ENCODE data around the gene SLCO2B1.

SLCO2B1 gene

DNA sequence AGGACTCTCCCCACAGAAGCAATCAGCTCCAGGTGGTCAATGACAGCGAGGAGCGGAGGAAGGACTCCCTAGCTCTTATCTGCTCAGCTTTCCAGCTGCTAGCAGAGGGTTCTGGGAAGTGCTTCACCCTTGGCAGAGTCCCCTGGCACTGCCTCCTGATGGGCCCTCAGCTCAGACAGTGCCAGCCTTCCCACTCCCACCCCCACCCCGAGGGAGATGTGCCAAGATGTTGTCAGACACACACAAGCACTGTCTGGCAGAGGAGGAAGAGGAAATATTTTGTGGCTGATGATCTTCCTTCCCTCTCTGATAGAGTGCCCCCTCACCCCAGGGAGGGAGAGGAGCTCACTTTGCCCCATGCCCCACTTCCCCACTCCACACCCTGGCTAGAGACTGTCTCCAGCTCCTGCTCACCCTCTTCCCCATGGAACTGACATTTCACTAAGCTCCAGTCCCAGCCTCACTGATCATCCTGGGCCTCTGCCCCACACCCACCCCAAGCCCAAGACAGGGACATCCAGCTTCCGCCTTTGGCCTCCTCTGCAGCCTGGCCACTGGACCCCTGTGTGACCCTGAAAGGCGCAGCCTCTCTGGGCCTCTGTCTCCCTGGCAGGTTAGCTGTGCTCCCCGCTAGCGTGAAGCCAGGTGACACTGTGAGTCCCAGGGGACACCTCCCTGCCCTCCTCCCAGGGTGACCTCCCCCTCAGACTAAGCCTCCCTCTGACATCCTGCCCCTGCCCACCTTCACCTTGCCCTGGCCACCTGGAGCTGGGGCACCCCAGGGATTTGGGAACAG is 44.5 kb downstream of the SLCO2B1 start:
- no peak for DNase-seq

DNA sequence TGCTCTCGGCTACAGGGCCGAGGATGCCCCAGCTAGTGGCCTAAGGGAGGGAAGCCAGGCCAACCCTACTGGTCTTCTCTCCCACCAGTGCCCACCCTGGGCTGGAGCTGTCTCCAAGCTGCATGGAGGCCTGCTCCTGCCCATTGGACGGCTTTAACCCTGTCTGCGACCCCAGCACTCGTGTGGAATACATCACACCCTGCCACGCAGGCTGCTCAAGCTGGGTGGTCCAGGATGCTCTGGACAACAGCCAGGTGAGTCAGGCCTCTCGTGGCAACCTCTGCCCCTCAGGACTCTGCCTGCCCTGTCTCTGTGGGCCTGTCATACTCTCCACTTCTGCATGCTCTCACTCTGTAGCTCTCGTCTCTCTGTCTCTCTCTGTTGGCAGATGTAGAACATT is 45.5 kb downstream of the SLCO2B1 start:
- DNase-seq: no peak

DNA sequence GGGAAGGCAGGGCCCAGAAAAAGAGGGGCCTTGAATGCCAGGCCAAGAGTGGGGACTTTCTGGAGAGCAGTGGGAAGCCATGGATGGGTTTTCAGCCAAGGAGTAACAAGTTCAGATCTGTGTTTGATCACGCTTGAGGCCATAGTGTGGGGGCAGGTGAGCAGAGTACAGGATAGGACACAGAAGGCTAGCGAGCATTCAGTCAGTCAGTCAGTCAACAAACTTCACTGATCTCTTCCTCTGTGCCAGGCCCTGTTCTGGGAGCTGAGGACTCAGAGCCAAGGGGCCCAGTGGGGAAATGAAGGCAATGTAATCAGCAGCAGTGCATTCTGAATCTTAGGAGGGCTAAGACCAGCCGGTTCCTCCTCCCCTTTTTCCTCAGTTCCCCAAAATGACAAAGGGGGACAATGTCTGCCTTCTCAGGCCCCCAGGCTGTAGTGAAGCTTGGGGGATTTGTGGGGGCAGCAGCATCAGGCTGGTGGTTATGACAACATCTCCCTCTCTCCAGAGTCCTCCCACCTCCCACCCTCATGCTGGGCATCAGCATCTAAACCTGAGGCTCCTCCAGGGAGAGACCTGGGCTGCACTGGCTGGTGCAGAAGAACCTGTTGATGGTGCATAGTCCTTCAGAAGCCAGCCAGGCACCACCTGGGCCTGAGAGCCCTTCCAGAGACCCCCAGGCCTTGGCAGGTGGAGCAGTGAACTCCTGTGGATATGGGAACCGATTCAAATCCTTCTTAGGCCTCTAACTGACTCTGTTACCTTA is 46.8 kb downstream of the SLCO2B1 start:
- DNase-seq: no peak

DNA sequence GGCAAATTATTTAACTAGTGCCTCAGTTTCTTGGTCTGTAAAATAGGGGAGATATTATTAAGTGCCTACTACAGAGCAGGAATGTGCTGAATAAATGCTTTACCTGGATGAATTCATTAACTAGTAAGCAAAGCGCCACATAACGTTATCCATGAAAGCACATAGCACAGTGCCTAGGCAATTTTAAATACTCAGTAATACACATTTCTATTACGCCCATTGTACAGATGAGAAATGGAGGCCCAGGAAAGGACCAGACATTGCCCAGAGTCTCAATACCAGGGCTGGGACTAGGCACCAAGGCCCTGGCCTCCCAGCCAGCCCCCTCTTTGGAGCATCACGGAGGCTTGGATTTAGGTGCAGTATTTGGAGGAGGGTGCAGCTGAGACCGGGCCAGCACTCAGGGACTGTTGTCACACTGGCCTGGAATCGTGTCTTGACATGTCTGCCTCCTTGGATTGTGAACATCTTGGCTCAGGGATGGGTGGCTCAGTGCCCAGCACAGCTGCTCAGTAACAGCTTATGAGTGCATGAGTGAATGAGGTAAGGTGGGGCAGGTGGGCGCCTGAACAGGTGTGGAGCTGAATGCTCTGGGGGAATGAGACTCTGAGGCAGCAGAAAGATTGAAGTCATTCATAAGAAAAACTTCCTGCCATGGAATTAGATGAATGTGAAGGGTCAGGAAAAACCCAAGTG is 47.5 kb downstream of the SLCO2B1 start:
- DNase-seq: no peak

DNA sequence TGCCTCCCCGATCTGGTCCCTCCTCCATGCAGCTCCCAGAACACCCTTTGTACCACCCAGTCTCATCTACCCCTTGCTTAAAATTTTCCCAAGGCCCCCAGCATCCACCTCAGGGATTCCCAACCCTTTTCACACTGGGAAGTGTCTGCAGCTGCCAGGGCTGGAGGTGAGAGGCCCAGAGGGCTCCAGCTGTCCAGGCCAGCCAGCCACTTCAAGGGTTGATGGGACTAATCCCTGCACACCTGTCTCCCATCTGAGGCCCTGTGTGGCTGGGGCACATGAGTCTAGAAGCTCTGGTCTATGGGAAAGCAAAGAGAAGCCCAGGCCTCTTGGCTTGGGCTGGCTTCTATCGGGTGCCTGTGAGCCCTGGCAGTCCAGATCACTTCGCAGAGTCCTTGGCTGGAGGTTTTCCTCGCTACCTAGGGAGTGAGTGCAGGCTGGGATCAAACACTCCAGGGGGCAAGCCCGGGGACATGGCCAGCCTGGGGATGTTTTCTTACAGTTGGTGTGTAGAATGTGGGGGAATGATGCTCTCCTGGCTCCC is 48.6 kb downstream of the SLCO2B1 start:
- DNase-seq: no peak

DNA sequence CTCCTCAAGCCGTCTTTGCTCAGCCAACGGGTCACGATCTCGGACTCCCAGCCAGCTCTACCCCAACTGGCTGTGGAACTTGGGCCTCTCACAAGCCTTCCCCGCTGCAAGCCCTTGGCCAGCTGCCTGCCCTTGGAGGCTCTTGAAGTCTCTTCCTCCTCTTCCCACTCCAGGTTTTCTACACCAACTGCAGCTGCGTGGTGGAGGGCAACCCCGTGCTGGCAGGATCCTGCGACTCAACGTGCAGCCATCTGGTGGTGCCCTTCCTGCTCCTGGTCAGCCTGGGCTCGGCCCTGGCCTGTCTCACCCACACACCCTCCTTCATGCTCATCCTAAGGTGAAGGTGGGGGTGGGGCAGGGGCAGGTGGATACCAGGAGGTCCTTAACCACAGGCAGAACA is 49.1 kb downstream of the SLCO2B1 start:
- DNase-seq: no peak

DNA sequence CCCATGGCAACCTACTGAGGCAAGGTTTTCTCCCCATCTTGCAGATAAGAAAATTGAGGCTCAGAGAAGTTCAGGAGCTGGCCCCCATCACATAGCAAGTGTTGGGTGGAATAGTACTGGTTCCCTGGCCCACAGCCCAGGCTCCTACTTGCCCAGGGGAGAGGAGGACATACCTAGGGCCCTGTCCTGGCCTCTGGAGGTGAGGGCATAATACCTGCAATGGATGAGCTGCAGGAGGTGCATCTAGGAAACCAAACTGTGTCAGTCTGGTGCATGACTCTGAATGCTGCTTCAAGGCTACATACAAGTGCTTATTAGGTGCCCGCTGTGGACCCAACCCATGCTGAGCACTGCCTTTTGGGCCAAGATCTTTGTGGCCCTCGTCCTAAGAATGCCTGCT is 49.6 kb downstream of the SLCO2B1 start:
- no peak for DNase-seq

DNA sequence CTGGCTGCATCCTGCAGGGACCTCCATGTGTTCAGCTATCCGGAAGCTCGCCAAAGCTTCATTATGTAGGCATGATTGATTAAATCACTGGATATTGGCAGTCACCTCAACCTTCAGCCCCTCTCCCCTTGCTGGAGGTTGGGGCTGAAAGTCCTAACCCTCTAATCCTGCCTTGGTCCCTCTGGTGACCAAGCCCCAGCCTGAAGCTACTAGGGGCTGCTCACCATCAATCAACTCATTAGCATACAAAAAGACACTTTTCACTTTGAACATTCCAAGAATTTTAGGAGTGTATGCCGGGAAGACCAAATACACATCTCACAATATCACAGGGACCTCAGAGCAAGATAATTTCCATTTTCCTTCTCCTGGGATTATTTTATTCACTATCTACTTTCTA is 50.9 kb downstream of the SLCO2B1 start:
- DNase-seq: no peak

DNA sequence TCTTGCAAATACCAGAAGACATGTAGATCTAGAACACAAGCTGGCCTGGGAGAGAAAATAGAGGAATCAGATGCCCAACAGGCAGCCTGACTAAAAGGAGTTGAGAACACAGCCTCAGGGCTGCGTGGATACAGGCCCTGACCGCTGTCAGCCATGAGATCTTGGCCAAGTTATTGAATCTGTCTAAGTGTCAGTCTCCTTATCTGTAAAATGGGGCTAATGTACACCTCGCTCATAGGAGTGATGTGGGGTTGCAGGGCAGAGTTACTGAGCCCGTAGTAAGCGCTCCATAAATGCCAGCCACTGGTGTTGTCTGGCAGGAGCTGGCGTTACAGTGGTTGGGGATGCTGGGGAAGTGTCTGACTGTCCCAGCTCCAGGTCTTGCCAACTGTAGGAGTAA is 51.3 kb downstream of the SLCO2B1 start:
- no peak for DNase-seq

DNA sequence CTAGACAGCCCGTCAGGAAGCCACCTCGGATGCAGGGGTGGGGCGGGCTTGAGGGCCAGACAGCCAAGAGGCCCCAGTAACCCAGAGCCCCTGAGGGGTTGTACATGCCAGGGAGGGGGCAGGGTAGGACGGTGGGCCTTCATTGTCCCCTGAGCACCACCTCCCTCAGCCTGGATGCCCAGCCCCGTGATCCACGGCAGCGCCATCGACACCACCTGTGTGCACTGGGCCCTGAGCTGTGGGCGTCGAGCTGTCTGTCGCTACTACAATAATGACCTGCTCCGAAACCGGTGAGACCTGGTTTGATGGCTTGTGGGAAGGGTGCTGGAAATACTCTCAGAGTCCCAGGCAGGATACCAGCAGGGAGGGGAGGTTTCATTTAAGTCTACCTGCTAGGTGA is 52.2 kb downstream of the SLCO2B1 start:
- DNase-seq: no peak

DNA sequence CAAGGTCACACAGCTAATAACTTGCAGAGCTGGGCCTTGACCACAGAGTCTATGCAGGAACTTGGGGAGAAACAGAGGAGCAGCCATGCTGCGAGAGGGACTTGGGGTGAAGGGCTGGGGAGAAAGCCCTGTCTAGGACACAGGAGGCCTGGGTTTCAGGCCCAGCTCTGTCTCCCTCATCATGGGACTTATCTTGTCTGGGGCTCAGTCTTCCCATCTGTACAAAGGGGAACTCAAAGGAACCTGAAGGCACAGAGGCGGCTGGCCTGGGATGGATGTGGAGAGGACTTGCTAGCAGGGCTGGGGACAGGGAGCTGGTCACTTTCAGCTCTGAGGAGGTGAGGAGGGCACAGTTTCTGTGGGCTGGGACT is 52.7 kb downstream of the SLCO2B1 start:
- no peak for DNase-seq

DNA sequence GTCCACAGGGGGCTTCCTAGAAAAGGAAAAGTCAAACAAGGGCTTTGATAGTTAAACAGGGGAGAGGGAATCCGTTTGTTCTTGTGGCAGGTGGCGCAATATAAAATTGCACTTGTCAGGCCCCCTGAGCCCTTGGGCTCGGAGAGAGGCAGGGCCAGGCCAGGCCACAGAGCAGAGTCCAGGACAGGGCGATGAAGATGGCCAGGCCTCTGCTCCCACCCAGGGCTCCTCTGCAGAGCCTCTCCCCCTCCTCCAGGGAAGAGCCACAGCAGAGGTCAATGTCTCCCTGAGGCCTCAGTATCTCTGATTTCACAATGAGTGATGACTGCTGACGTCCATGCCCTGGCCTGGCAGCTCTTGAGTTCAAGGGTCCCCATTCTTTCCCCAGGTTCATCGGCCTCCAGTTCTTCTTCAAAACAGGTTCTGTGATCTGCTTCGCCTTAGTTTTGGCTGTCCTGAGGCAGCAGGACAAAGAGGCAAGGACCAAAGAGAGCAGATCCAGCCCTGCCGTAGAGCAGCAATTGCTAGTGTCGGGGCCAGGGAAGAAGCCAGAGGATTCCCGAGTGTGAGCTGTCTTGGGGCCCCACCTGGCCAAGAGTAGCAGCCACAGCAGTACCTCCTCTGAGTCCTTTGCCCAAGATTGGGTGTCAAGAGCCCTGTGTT is 53.2 kb downstream of the SLCO2B1 start:
- DNase-seq: no peak

DNA sequence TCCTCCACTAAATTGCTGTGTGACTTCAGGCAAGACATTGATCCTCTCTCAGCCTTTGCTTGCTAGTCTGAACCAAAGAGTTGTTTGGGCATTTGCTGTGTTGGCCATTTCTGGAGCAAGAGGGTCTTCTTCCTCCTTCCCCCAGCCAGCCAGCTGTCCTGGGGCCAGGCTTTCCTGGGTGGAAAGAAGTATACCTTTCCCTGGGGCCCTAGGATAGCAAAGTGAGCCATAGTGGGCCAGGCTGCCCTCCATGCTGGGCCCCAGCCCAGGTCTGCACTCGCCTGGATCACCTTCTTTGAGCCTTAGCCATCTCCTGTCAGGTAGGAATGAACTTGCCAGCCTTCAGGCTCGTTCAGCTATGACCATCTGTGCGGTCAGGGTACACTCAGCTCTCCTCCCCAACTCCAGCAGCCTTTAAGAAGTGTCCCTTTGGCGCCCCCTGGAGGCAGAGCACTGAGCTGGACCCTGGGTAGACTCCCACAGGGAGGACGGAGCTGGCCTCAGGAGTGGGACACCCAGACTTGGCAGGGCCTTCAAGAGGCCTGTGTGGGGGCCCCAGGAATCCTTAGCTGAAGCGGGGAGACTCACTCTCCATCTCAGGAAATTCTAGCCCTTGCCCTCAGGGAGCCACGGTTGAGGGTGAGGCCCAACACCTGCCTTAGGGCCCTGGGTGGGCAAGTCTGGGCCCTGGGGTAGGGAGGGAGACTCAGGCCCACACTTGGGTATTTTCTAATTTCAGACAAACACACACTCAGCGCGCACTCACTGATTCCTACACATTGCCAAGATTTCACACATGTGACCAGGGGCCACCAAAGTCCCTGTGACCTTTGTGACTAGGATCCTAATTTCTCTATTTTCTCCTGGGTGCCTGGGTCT is 54.0 kb downstream of the SLCO2B1 start:
- DNase-seq: no peak

DNA sequence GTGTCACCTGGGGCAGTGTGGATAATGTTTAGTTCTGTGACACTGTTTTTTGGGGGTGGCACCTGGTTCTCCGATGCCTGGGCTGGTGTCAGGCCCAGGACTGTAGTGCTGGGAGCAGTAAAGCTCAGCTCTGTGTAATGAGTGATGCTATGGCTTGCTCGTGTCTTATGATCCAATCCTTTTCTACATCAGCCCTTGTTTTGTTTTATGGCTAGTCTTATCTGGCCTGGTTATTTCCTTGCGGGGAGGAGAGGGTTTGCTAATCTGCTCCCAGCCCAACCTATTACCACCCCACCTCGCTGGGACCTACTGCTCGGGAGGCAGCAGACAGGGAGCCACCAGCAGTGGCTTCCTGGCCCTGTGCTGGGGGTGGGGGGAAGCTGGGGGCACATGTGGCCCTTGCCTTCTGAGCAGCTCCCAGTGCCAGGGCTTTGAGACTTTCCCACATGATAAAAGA is 54.7 kb downstream of the SLCO2B1 start:
- no peak for DNase-seq

DNA sequence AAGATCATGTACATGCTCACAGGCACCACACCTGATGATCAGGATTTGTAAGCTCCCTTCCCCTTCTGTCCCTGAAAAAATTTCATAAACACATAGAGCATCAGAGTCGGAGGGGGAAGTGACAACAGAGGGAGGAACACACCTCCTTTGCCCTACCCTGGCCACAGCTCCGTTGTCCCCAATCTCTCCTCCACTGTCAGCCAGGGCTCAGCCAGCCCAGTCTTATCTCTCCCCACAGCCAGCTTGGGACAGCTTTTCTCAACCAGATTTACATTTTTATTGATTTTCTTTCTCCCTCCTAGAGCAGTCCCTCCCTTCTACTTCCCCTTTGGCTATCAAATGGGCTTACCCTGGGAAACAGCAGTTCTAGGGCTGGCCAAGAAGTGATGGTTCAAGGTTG is 57.5 kb downstream of the SLCO2B1 start:
- DNase-seq: no peak

DNA sequence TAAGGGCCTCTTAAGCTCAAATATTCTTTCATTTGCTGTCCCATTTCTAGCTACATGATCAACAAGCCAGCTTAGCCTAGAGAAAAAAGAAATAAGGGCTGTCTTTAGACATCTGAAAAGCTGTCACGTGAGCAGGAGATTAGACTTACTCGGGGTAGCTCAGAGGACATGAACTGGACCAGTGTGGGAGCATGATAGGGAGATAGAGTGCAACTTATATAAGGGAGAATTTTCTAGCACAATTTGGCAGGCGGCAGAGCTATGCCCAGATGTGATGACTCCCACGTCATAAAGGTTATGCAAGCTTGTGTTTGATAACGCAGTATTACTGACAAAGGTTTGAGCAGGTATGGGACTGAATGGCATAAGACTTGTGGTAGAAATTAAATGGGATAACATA is 61.5 kb downstream of the SLCO2B1 start:
- no peak for DNase-seq

DNA sequence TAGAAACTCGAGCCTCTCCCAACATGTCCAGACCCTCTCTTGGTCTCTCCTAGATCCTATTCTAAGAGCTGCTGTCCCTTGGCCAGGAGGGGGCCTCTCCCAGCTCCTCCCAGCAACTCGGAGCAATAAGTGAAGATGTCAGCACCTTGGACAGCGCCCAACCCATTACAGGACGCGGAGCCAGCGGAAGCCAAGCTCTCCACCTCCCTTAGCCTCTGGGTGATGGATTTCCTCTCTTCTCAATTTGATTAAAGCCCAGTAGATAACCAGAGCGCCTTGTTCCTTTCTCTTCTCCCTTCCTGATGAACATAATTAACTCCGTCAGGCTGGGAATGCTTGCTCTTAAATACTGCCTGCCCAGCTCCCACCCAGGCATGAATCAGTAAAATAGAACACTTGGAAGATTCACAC is 63.5 kb downstream of the SLCO2B1 start:
- DNase-seq: no peak

DNA sequence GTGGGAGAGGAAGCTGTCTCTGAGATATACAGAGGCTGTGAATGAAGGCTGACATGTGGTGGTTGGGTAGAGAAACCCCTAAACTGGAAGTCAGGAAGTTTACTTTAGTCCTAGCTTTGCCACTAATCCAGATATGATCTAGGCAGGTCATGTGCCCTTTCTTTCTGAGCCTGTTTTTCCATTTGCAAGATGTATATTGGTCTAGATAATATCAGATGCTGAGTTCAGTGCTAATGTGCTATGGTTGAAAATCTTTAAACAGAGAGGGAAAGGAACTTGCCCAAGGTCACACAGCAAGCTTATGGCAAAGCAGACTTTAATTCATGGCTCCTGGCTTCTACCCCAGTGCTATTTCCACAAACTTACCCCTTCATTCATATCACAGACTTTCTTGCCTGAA is 63.9 kb downstream of the SLCO2B1 start:
- no peak for DNase-seq

DNA sequence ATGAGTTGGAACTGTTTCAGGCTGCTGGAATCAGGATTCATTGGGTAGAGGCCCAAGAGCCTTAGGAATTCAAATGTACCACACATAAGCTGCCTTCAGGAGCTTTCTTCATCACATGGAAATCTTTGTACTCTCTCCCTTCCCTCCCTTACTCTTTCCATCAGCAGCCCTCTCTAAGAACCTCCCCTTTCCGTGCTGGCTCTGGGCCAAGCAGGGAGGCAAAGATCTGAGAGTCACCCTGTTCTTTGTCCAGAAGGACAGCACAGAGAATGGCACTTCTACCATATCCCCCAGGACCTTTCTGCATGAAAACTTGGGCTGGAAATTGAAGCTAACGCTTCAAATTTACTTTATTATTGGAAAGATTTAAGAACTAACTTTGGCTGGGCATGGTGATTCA is 69.0 kb downstream of the SLCO2B1 start:
- DNase-seq: no peak

DNA sequence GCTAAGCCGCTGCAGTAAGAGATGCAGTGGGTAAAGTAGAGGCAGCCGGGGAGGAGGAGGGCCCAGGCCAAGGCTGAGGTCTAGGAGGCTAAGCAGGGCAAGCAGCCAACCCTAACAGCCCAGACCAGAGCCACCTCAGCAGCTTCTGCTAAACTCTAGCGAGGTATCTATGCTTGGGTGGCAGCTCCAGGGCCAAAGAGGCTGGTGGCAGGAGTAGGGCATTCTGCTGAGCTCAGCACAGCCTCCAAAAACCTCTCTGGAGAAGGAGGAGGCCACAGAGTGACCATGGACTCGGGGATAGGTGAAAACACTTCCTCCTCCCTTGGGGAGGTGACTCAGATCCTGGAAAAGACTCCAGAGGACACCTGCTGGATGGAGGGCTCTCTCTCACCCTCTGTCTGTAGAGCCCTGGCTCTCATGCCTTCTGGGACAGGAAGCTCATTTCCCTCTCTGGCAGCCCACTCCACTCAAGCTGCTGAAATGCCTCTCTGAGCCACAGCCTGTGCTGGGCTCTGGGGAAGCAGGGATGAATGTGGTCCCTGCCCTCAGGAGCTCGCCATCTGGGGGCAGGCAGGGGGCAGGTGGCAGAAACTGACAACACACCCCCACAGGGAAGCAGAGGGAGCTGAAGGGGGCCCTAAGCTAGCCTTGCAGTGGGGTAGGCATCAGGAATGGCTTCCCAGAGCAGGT is 73.2 kb downstream of the SLCO2B1 start:
- no peak for DNase-seq

DNA sequence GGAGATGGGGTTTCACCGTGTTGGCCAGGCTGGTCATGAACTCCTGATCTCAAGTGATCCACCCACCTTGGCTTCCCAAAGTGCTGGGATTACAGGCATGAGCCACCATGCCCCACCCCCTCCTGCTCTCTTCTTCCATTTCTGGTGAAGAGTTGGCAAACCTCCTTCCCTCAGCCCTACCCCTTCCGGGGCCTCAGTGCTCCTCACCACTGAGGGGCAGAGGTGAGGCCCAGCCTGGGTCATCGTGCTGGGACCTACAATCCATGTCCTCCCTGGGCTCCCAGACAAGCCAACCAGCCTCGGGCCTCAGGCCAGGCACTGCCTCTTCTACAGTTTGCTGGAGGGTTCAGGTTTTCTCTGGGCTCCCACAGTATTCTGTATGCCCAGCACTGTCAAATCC is 74.9 kb downstream of the SLCO2B1 start:
- no peak for DNase-seq

Data from DMS 273 treated with DMSO at 0.1 percent for 48 hours (cell line).